B cell (primary cell): ENCODE data around the gene PSMA6. TPM values are rescaled to one million over a fixed set of nuclear protein-coding genes. Genes with fewer than 3 reads are reported as not detected.

Source experiments
- ATAC-seq: fragments of 200-7000 bp; cut with Tn5 transposase; one replicate; pipeline ENCODE4 v1.10.0; 2021; ENCODE audit warnings: low read depth, mild to moderate bottlenecking, moderate number of reproducible peaks, moderate library complexity
- CTCF ChIA-PET: fragments of 350-600 bp; sonication (Branson Sonifier 250); formaldehyde crosslinking; loops from one replicate; lab custom pipeline; 2021; ENCODE audit warnings: antibody characterized with exemption, inconsistent platforms; lab: Charles Lee
- POLR2A ChIA-PET: fragments of 350-600 bp; sonication (Branson Sonifier 250); formaldehyde crosslinking; loops from one replicate; lab custom pipeline; 2021; ENCODE audit warnings: antibody characterized with exemption; lab: Charles Lee
- DNase-seq: peaks from one replicate; pipeline ENCODE4 v3.0.0; 2013
- H2AFZ ChIP-seq: 2 replicates; pipeline ENCODE4 v1.6.1; 2012; ENCODE audit warnings: mild to moderate bottlenecking, low read depth, low read length; ENCODE audit not compliant: insufficient read depth, poor library complexity, severe bottlenecking
- H3K27ac ChIP-seq, 2 donors: 1 replicate in 1 of 2; 2 replicates in 1 of 2; pipeline ENCODE4 v1.5.1; 2012 to 2013; ENCODE audit warnings: low read length in 2 of 2, mild to moderate bottlenecking in 2 of 2, moderate library complexity in 1 of 2
- H3K27me3 ChIP-seq, 4 experiments: fragments of 200-600 bp in 1 of 4; sonication (generic) in 1 of 4; replicated peaks in 1 of 4; 1 replicate in 2 of 4; 2 replicates in 2 of 4; pipeline versions ENCODE4 v1.6.1 to v1.7.0; 2013 to 2016; ENCODE audit warnings: low read length in 3 of 4, mild to moderate bottlenecking in 2 of 4, mixed read lengths in 1 of 4, moderate library complexity in 1 of 4; ENCODE audit not compliant: insufficient read depth in 4 of 4, control insufficient read depth in 3 of 4; ENCODE audit errors: control extremely low read depth in 1 of 4
- H3K36me3 ChIP-seq, 2 experiments: replicated peaks in 1 of 2; 1 replicate in 1 of 2; 2 replicates in 1 of 2; pipeline versions ENCODE4 v1.6.1 to v1.7.1; 2013; ENCODE audit warnings: low read length in 1 of 2; ENCODE audit not compliant: insufficient read depth in 2 of 2, control insufficient read depth in 1 of 2; ENCODE audit errors: control extremely low read depth in 1 of 2, extremely low read depth in 1 of 2
- H3K4me1 ChIP-seq, 2 donors: fragments of 200-600 bp in 1 of 2; sonication (generic) in 1 of 2; 1 replicate in 1 of 2; 2 replicates in 1 of 2; pipeline versions ENCODE4 v1.5.1 to v1.6.1; 2013 to 2017; ENCODE audit warnings: low read length in 2 of 2; ENCODE audit not compliant: control insufficient read depth in 2 of 2, insufficient read depth in 2 of 2
- H3K4me2 ChIP-seq: replicated peaks from 2 replicates; pipeline ENCODE3; 2012; ENCODE audit warnings: mild to moderate bottlenecking, low read depth, low read length; ENCODE audit not compliant: poor library complexity, severe bottlenecking
- H3K4me3 ChIP-seq, 5 experiments: fragments of 200-600 bp in 1 of 5; sonication (generic) in 1 of 5; 1 replicate in 3 of 5; 2 replicates in 2 of 5; pipeline versions ENCODE4 v1.5.1 to v1.7.0; 2011 to 2016; ENCODE audit warnings: low read length in 4 of 5, mild to moderate bottlenecking in 4 of 5, low read depth in 2 of 5, control low read depth in 1 of 5, moderate library complexity in 1 of 5; ENCODE audit not compliant: insufficient read depth in 1 of 5; ENCODE audit errors: control extremely low read depth in 1 of 5, extremely low read depth in 1 of 5
- H3K79me2 ChIP-seq: fragments of 200-600 bp; sonication (generic); one replicate; pipeline ENCODE4 v1.6.0; 2016; ENCODE audit warnings: low read length; ENCODE audit not compliant: control insufficient read depth, insufficient read depth
- H3K9ac ChIP-seq: fragments of 200-600 bp; sonication (generic); 2 replicates; pipeline ENCODE4 v1.6.1; 2017; ENCODE audit warnings: mild to moderate bottlenecking, low read length, moderate library complexity
- H3K9me3 ChIP-seq, 3 donors: one replicate each; pipeline versions ENCODE4 v1.6.1 to v1.7.1; 2013; ENCODE audit warnings: low read length in 2 of 3; ENCODE audit not compliant: control insufficient read depth in 2 of 3, insufficient read depth in 1 of 3; ENCODE audit errors: control extremely low read depth in 1 of 3
- H4K20me1 ChIP-seq: 2 replicates; pipeline ENCODE4 v1.6.0; 2012; ENCODE audit warnings: mild to moderate bottlenecking, low read length; ENCODE audit not compliant: insufficient read depth, control insufficient read depth, poor library complexity, severe bottlenecking
- H3K27ac Mint-ChIP-seq: one replicate; pipeline ENCODE4 v1.8.0; 2021; ENCODE audit warnings: mixed read lengths
- H3K27me3 Mint-ChIP-seq: one replicate; pipeline ENCODE4 v1.8.0; 2021; ENCODE audit warnings: mixed read lengths
- H3K4me1 Mint-ChIP-seq: one replicate; pipeline ENCODE4 v1.8.0; 2021; ENCODE audit warnings: mixed read lengths
- H3K4me3 Mint-ChIP-seq: one replicate; pipeline ENCODE4 v1.8.0; 2021; ENCODE audit warnings: mixed read lengths
- H3K9me3 Mint-ChIP-seq: one replicate; pipeline ENCODE4 v1.8.0; 2022; ENCODE audit warnings: mixed read lengths; ENCODE audit not compliant: insufficient read depth
- CTCF ChIP-seq: fragments of 200-600 bp; IDR thresholded peaks from one replicate; pipeline ENCODE4 v1.8.0; 2022; ENCODE audit warnings: antibody characterized with exemption, mild to moderate bottlenecking
- EZH2 ChIP-seq: IDR thresholded peaks from 2 replicates; pipeline ENCODE4 v1.6.1; 2012; ENCODE audit warnings: borderline replicate concordance, low read depth, mild to moderate bottlenecking, moderate library complexity, low read length; ENCODE audit not compliant: insufficient read depth, poor library complexity, severe bottlenecking
- WGBS: methylation state at CpG from one replicate; pipeline ENCODE4 v1.1.5; 2013; ENCODE audit warnings: missing lambda C conversion rate; ENCODE audit not compliant: insufficient coverage; 5-methylcytosine and 5-hydroxymethylcytosine counted together
- intact Hi-C: fragments of 100-400 bp; cut with micrococcal nuclease; formaldehyde crosslinking; loops from one replicate; pipeline ENCODE4 v1.10.0; 2022
- polyA plus RNA-seq: library from polyadenylated mRNA; depleted of rRNA; stranded (reverse); fragments of >200 nt; gene quantifications from 2 replicates; pipeline ENCODE4 v1.2.3, GENCODE V29; 2012
- total RNA-seq, 2 donors: library from RNA; stranded (reverse); fragments of 120-200 nt in 1 of 2; gene quantifications; 1 replicate in 1 of 2; 2 replicates in 1 of 2; pipeline versions ENCODE4 v1.2.3 to v1.2.4, GENCODE V29; 2013 to 2022

PSMA6 gene
- total and polyA plus RNA-seq, 2 donors (not counting 1 experiment from before 2014, with no cell fraction given): 47.0 to 70.6 TPM

GRCh38 chr14:35242599-35243311 is 49.4 kb upstream of the PSMA6 start:
- no peaks in the 10 kb centered on the region for H3K79me2 ChIP-seq
- no peaks in the 10 kb centered on the region for H3K4me1 Mint-ChIP-seq
- no peak overlapping the region for H2AFZ ChIP-seq
- no peaks in the 10 kb centered on the region for H3K27me3 ChIP-seq
- WGBS: no CpG with 5 or more reads among the region's 5 CpGs
- H3K4me3 ChIP-seq: no peak overlapping the region
- ChIA-PET POLR2A (no interaction called here), CTCF (interaction anchor here (1.0 kb wide), 1 partner anchor 12 kb away, joined by 3 read pairs; no protein-coding TSS in a partner anchor)
- no peak overlapping the region for H3K4me2 ChIP-seq
- ATAC-seq: no peak
- no peak overlapping the region for H3K27ac Mint-ChIP-seq
- H4K20me1 ChIP-seq: no peaks in the 10 kb centered on the region
- H3K9me3 ChIP-seq: no peaks in the 10 kb centered on the region
- intact Hi-C loops: no loop called here
- H3K4me1 ChIP-seq: no peaks in the 10 kb centered on the region
- H3K4me3 Mint-ChIP-seq: no peak overlapping the region
- H3K36me3 ChIP-seq: peaks cover 0 to 4% of the 10 kb centered on the region in 2 experiments
- no peak overlapping the region for H3K9ac ChIP-seq
- TF ChIP-seq EZH2: no peak
- TF ChIP-seq CTCF: no peak
- no peaks in the 10 kb centered on the region for H3K27me3 Mint-ChIP-seq
- H3K27ac ChIP-seq: no peak overlapping the region
- H3K9me3 Mint-ChIP-seq: no peaks in the 10 kb centered on the region
- no peak for DNase-seq

- intact Hi-C loops: no loop called here
- Histone ChIP-seq H3K4me3 (no peak overlapping the region), H3K27ac (no peak overlapping the region), H4K20me1 (no peaks in the 10 kb centered on the region), H3K4me1 (no peaks in the 10 kb centered on the region), H3K79me2 (no peaks in the 10 kb centered on the region), H3K4me2 (no peak overlapping the region), H3K9me3 (no peaks in the 10 kb centered on the region), H3K36me3 (peaks cover 0 to 4% of the 10 kb centered on the region in 2 experiments), H3K27me3 (no peaks in the 10 kb centered on the region), H2AFZ (no peak overlapping the region), H3K9ac (no peak overlapping the region)
- ChIA-PET POLR2A (no interaction called here), CTCF (no interaction called here)
- H3K4me3 Mint-ChIP-seq: no peak overlapping the region
- ATAC-seq (no peak), DNase-seq (no peak)
- no peaks in the 10 kb centered on the region for H3K27me3 Mint-ChIP-seq
- H3K4me1 Mint-ChIP-seq: no peaks in the 10 kb centered on the region
- no peak overlapping the region for H3K27ac Mint-ChIP-seq
- TF ChIP-seq EZH2 (no peak), CTCF (no peak)
- no peaks in the 10 kb centered on the region for H3K9me3 Mint-ChIP-seq
- no CpG with 5 or more reads among the region's 2 CpGs for WGBS
Observed at GRCh38 chr14:35243956-35244355, 48.2 kb upstream of the PSMA6 start.
